ENCODE measurements around the gene AKT1.

AKT1 gene

GRCh38 chr14:104784846-104785707 lies 10.5 kb downstream of the AKT1 start:
- FAIRE-seq: no peak

GRCh38 chr14:104784218-104784568 lies 11.4 kb downstream of the AKT1 start:
- no peak for FAIRE-seq

GRCh38 chr14:104783484-104784217 lies 11.9 kb downstream of the AKT1 start:
- no peak for FAIRE-seq

- FAIRE-seq: no peak
Measured at GRCh38 chr14:104782808-104783139, 12.8 kb downstream of the AKT1 start.

- no peak for FAIRE-seq
Measured at GRCh38 chr14:104782086-104782807, 13.3 kb downstream of the AKT1 start.

GRCh38 chr14:104781271-104782077 lies 14.1 kb downstream of the AKT1 start:
- no peak for FAIRE-seq

- no peak for FAIRE-seq
Measured at GRCh38 chr14:104780513-104781030, 15.0 kb downstream of the AKT1 start.

- FAIRE-seq: no peak
Measured at GRCh38 chr14:104779776-104780512, 15.6 kb downstream of the AKT1 start.

GRCh38 chr14:104778694-104779331 lies 16.7 kb downstream of the AKT1 start:
- no peak for FAIRE-seq

- FAIRE-seq: no peak
Measured at GRCh38 chr14:104777808-104778249, 17.7 kb downstream of the AKT1 start.

- no peak for FAIRE-seq
Measured at GRCh38 chr14:104776961-104777807, 18.4 kb downstream of the AKT1 start.

- no peak for FAIRE-seq
Measured at GRCh38 chr14:104776481-104776880, 19.1 kb downstream of the AKT1 start.

GRCh38 chr14:104775073-104775489 lies 20.5 kb downstream of the AKT1 start:
- FAIRE-seq: no peak

- FAIRE-seq: no peak
Measured at GRCh38 chr14:104774453-104775072, 21.0 kb downstream of the AKT1 start.

- no peak for FAIRE-seq
Measured at GRCh38 chr14:104773505-104774452, 21.8 kb downstream of the AKT1 start.

GRCh38 chr14:104772707-104773504 lies 22.6 kb downstream of the AKT1 start:
- FAIRE-seq: no peak

- no peak for FAIRE-seq
Measured at GRCh38 chr14:104771918-104772706, 23.4 kb downstream of the AKT1 start.

All from endometrium (tissue), 2 donors.